ENCODE measurements around the gene TRPV6. TPM values are rescaled to one million over a fixed set of nuclear protein-coding genes. Genes with fewer than 3 reads are reported as not detected.

TRPV6 gene
- total and polyA plus RNA-seq, 2 of the 4 experiments (the other 2 are of a cell fraction): 0.03 TPM; not detected in 1

GRCh38 chr7:142864980-142865747, 20.4 kb downstream of the TRPV6 start:
- ATAC-seq (ENCODE audit: low read depth): no peak
- H2AFZ ChIP-seq (replicated peaks; ENCODE audit: low read length, poor library complexity): no peak overlapping the region
- no peak overlapping the region for H2BK5ac ChIP-seq (ENCODE audit: low read depth, low read length, poor library complexity, severe bottlenecking)
- POLR2A ChIA-PET (ENCODE audit: unreplicated experiment): no interaction called here
- H3K56ac ChIP-seq (ENCODE audit: extremely low read depth, insufficient read depth, low read length): no peak overlapping the region
- H3K4me2 ChIP-seq (ENCODE audit: low read depth, low read length): no peak overlapping the region
- H3K27me3 ChIP-seq (ENCODE audit: control insufficient read depth, insufficient read depth, low read length): no peaks in the 10 kb centered on the region; the same call in 1 of the 2 replicates
- no peak overlapping the region for H3K23ac ChIP-seq (ENCODE audit: low read depth, low read length)
- no peak overlapping the region for H3K18ac ChIP-seq (ENCODE audit: low read depth, low read length)
- no TSS peak for BruUV-seq (replicated peaks)
- no peak overlapping the region for H3K14ac ChIP-seq (replicated peaks; ENCODE audit: low read depth, low read length)
- TF ChIP-seq RCOR1 (IDR thresholded peaks at IDR 0.05; ENCODE audit: insufficient replicate concordance, low read length) (no peak), BHLHE40 (IDR thresholded peaks at IDR 0.05; ENCODE audit: low read depth, low read length) (no peak), MAZ (IDR thresholded peaks at IDR 0.05; ENCODE audit: borderline replicate concordance, low read depth, low read length) (no peak), SMC3 (IDR thresholded peaks at IDR 0.05; ENCODE audit: low read depth, low read length) (no peak), MXI1 (IDR thresholded peaks at IDR 0.05; ENCODE audit: borderline replicate concordance, low read depth, low read length) (no peak), NFE2L2 (IDR thresholded peaks at IDR 0.05; ENCODE audit: low read depth, low read length) (no peak), FOS (IDR thresholded peaks at IDR 0.05; ENCODE audit: low read depth, low read length) (no peak), MAFK (IDR thresholded peaks at IDR 0.05; ENCODE audit: low read depth, low read length) (no peak), CEBPB (IDR thresholded peaks at IDR 0.05; ENCODE audit: low read depth, low read length) (no peak), CTCF (conservative IDR thresholded peaks at IDR 0.05; ENCODE audit: low read depth, low read length) (no peak), POLR2A (IDR thresholded peaks at IDR 0.05; ENCODE audit: low read depth, low read length) (no peak), RAD21 (IDR thresholded peaks at IDR 0.05; ENCODE audit: low read length) (no peak), CHD1 (IDR thresholded peaks at IDR 0.05; ENCODE audit: low read depth, low read length) (no peak), RFX5 (IDR thresholded peaks at IDR 0.05; ENCODE audit: low read depth, low read length) (no peak)
- TF ChIP-seq, protein P1, sequence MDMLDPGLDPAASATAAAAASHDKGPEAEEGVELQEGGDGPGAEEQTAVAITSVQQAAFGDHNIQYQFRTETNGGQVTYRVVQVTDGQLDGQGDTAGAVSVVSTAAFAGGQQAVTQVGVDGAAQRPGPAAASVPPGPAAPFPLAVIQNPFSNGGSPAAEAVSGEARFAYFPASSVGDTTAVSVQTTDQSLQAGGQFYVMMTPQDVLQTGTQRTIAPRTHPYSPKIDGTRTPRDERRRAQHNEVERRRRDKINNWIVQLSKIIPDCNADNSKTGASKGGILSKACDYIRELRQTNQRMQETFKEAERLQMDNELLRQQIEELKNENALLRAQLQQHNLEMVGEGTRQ (IDR thresholded peaks at IDR 0.05; ENCODE audit: low read depth, low read length): no peak
- TF ChIP-seq, protein P2, sequence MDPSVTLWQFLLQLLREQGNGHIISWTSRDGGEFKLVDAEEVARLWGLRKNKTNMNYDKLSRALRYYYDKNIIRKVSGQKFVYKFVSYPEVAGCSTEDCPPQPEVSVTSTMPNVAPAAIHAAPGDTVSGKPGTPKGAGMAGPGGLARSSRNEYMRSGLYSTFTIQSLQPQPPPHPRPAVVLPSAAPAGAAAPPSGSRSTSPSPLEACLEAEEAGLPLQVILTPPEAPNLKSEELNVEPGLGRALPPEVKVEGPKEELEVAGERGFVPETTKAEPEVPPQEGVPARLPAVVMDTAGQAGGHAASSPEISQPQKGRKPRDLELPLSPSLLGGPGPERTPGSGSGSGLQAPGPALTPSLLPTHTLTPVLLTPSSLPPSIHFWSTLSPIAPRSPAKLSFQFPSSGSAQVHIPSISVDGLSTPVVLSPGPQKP (IDR thresholded peaks at IDR 0.05; ENCODE audit: borderline replicate concordance, low read depth, low read length): no peak
- H3K4ac ChIP-seq (ENCODE audit: low read depth, low read length): no peak overlapping the region
- in situ Hi-C loops (cut with MboI; ENCODE audit: low sequenced_read_pairs): no loop called here
- no CpG with 5 or more reads among the region's 14 CpGs for WGBS, 2 experiments (ENCODE audit: extremely low coverage in 2 of 2, insufficient read length in 1 of 2)
- no peak overlapping the region for H4K91ac ChIP-seq (ENCODE audit: insufficient read depth, low read depth, low read length)
- H3K27ac ChIP-seq (ENCODE audit: insufficient read depth, low read length): no peak overlapping the region
- H2AK9ac ChIP-seq (replicated peaks; ENCODE audit: low read depth, low read length, poor library complexity): no peak overlapping the region
- no peaks in the 10 kb centered on the region for H3K36me3 ChIP-seq (ENCODE audit: control insufficient read depth, insufficient read depth, low read length)
- dilution Hi-C loops (cut with HindIII; ENCODE audit: low sequenced_read_pairs, unreplicated experiment): no loop called here
- H3K4me1 ChIP-seq (ENCODE audit: control insufficient read depth, insufficient read depth, low read length): no peaks in the 10 kb centered on the region
- H2BK20ac ChIP-seq (ENCODE audit: low read depth, low read length): no peak overlapping the region
- H4K8ac ChIP-seq (ENCODE audit: low read depth in 2 of 2, low read length in 2 of 2): no peak overlapping the region
- no peak overlapping the region for H4K5ac ChIP-seq (ENCODE audit: low read depth, low read length)
- H3K4me3 ChIP-seq (ENCODE audit: insufficient read depth, low read depth, low read length): no peak overlapping the region
- H2BK15ac ChIP-seq (ENCODE audit: low read depth, low read length): no peak overlapping the region
- H3K9ac ChIP-seq (ENCODE audit: low read depth, low read length): no peak overlapping the region
- no peak overlapping the region for H2BK120ac ChIP-seq (ENCODE audit: low read depth, low read length)
- no peaks in the 10 kb centered on the region for H3K9me3 ChIP-seq (ENCODE audit: control insufficient read depth, insufficient read depth, low read length)
- H3K79me1 ChIP-seq (ENCODE audit: low read depth in 1 of 2, low read length in 2 of 2): no peaks in the 10 kb centered on the region
- intact Hi-C loops (cut with micrococcal nuclease): no loop called here
- CTCF ChIA-PET: no interaction called here
- DNase-seq: no peak
- no peaks in the 10 kb centered on the region for H3K9me1 ChIP-seq (ENCODE audit: insufficient read depth, low read length)
- H4K20me1 ChIP-seq (ENCODE audit: insufficient read depth, low read length): no peaks in the 10 kb centered on the region
- no peak overlapping the region for H2AK5ac ChIP-seq (ENCODE audit: low read depth, low read length)
